Heart left ventricle (tissue), 16 donors: ENCODE measurements around the gene PLA2G2E. TPM values are rescaled to one million over a fixed set of nuclear protein-coding genes. Genes with fewer than 3 reads are reported as not detected.

Experiments used
- ATAC-seq, 4 donors: fragments of 200-7000 bp; cut with Tn5 transposase; one replicate each; pipeline ENCODE4 v1.9.1; 2020 to 2022; ENCODE audit warnings: moderate library complexity in 4 of 4, mild to moderate bottlenecking in 3 of 4, moderate number of reproducible peaks in 1 of 4
- DNase-seq, 5 donors: peaks; one replicate each; pipeline ENCODE4 v3.0.0-alpha.2; 2020
- H3K27ac ChIP-seq, 12 donors: fragments of 200-600 bp; sonication (generic) in 4 of 12; one replicate each; pipeline versions ENCODE4 v1.5.0 to v1.8.0; 2016 to 2022; ENCODE audit warnings: mild to moderate bottlenecking in 2 of 12
- H3K27me3 ChIP-seq, 9 donors: fragments of 200-600 bp; sonication (generic) in 2 of 9; one replicate each; pipeline versions ENCODE4 v1.5.1 to v1.8.0; 2016 to 2022; ENCODE audit warnings: mild to moderate bottlenecking in 3 of 9
- H3K36me3 ChIP-seq, 9 donors: fragments of 200-600 bp; sonication (generic) in 2 of 9; one replicate each; pipeline versions ENCODE4 v1.5.0 to v1.8.0; 2018 to 2022; ENCODE audit warnings: mild to moderate bottlenecking in 2 of 9
- H3K4me1 ChIP-seq, 12 donors: fragments of 200-600 bp; sonication (generic) in 4 of 12; one replicate each; pipeline versions ENCODE4 v1.5.0 to v1.8.0; 2016 to 2022; ENCODE audit warnings: mild to moderate bottlenecking in 3 of 12
- H3K4me3 ChIP-seq, 12 donors: fragments of 200-600 bp; sonication (generic) in 4 of 12; one replicate each; pipeline versions ENCODE4 v1.5.0 to v1.8.0; 2017 to 2022; ENCODE audit warnings: mild to moderate bottlenecking in 9 of 12, moderate library complexity in 4 of 12
- H3K9me3 ChIP-seq, 12 donors: fragments of 200-600 bp; sonication (generic) in 4 of 12; one replicate each; pipeline versions ENCODE4 v1.5.0 to v1.8.0; 2016 to 2022; ENCODE audit warnings: mild to moderate bottlenecking in 1 of 12
- POLR2A ChIP-seq, 2 donors: fragments of 450-650 bp; IDR thresholded peaks; one replicate each; pipeline ENCODE4 v1.6.1; 2017; ENCODE audit warnings: antibody characterized with exemption in 2 of 2, mild to moderate bottlenecking in 2 of 2, moderate library complexity in 2 of 2
- WGBS, 4 donors: extraction: QIAGEN DNeasy Blood & Tissue Kit in 2 of 4; methylation state at CpG; one replicate each; pipeline versions ENCODE4 v1.1.5 to v1.1.7; 2013 to 2018; 5-methylcytosine and 5-hydroxymethylcytosine counted together
- intact Hi-C, 10 donors: fragments of 100-400 bp; cut with DNase I; formaldehyde crosslinking; loops; one replicate each; pipeline versions ENCODE4 v1.11.1 to v1.14.2; 2022
- polyA plus RNA-seq, 2 donors: library from polyadenylated mRNA; stranded (reverse); fragments of 200-250 nt; gene quantifications; one replicate each; pipeline ENCODE4 v1.2.3, GENCODE V29; 2013
- total RNA-seq, 9 donors: library from RNA; depleted of rRNA in 2 of 9; stranded (reverse); fragments of >200 nt in 2 of 9; fragmentation: NEBNext Ultra II Directional in 3 of 9; extraction: Animal tissue kit (Norgen Biotek cat#: 25700) in 3 of 9; gene quantifications; one replicate each; pipeline versions ENCODE4 v1.1.0 to v1.2.4, GENCODE V29; 2016 to 2023
- TF ChIP-seq, protein P1 (sequence below), 12 donors: fragments of 200-600 bp; sonication (generic) in 4 of 12; IDR thresholded peaks; one replicate each; pipeline versions ENCODE4 v1.5.0 to v1.8.0; 2018 to 2022; ENCODE audit warnings: antibody characterized with exemption in 12 of 12, mild to moderate bottlenecking in 5 of 12
- donor health status: ischemic (EF 13 %, LVEDD 7.1; RV severe dilation, severe dysfunction).
- donor health status: healthy with polysubstance abuse.
- donor health status: DM: no; HTN: yes; CAD: no.
- donor health status: DM: no; HTN: no; CAD: no.
- donor health status: ischemic (EF 25% LVEDD 6.9; RV normal size, moderate dysfunction).
- donor health status: ischemic (EF 25% LVEDD 5.7; RV mildly dilated, moderate dysfunction).
- donor health status: healthy.
- donor health status: DM: yes; HTN: yes; CAD: no.
- donor health status: ischemic (EF 35%, LVEDD 5.7; RV mildly dilated, moderate dysfunction).
- donor health status: nonischemic (EF 11% LVEDD 7.7; RV severe dilation, severe dysfunction).
- donor health status: DM: yes; HTN: yes; CAD: no.
- donor health status: PGD.
- donor health status: ischemic (EF 29% LVEDD 5.4; RV normal size, mild dysfunction).
- donor health status: nonischemic (EF 23%, LVEDD 6.1; RV moderate dilation, normal function).

PLA2G2E gene
- total and polyA plus RNA-seq, 11 donors = not detected

DNA sequence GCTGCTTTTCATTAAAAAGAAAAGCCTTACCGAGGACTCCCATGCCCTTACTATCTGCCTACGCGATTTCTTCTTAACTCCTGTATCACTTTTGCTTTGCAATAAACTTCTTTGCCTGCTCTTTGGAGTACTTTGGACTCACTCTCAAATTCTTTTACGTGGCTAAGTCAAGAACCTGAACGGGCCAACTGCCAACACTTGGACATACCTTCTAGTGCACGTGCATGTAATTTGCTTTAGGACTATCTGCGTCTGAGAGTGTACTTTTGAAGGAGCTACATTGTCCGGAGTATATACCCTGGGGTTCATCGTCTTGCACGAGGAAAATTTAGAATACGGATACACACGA is 44.8 kb downstream of the PLA2G2E start:
- no peak overlapping the region for H3K4me3 ChIP-seq
- H3K4me1 ChIP-seq = peaks cover 4 to 15% (median 9%) of the 10 kb centered on the region in 12 donors
- TF ChIP-seq POLR2A (IDR thresholded peaks at IDR 0.05) = no peak
- TF ChIP-seq, protein P1, sequence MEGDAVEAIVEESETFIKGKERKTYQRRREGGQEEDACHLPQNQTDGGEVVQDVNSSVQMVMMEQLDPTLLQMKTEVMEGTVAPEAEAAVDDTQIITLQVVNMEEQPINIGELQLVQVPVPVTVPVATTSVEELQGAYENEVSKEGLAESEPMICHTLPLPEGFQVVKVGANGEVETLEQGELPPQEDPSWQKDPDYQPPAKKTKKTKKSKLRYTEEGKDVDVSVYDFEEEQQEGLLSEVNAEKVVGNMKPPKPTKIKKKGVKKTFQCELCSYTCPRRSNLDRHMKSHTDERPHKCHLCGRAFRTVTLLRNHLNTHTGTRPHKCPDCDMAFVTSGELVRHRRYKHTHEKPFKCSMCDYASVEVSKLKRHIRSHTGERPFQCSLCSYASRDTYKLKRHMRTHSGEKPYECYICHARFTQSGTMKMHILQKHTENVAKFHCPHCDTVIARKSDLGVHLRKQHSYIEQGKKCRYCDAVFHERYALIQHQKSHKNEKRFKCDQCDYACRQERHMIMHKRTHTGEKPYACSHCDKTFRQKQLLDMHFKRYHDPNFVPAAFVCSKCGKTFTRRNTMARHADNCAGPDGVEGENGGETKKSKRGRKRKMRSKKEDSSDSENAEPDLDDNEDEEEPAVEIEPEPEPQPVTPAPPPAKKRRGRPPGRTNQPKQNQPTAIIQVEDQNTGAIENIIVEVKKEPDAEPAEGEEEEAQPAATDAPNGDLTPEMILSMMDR (IDR thresholded peaks at IDR 0.05) = no peak
- no peak overlapping the region for H3K27ac ChIP-seq
- intact Hi-C loops = no loop called here
- no peaks in the 10 kb centered on the region for H3K9me3 ChIP-seq
- WGBS, 4 donors = 62 to 75% (median 67%) methylated on average over 12 of the region's 12 CpGs
- H3K27me3 ChIP-seq = peaks cover 0 to 31% (median 3%) of the 10 kb centered on the region in 9 donors
- DNase-seq (no peak), ATAC-seq (no peak)
- H3K36me3 ChIP-seq = no peaks in the 10 kb centered on the region

DNA sequence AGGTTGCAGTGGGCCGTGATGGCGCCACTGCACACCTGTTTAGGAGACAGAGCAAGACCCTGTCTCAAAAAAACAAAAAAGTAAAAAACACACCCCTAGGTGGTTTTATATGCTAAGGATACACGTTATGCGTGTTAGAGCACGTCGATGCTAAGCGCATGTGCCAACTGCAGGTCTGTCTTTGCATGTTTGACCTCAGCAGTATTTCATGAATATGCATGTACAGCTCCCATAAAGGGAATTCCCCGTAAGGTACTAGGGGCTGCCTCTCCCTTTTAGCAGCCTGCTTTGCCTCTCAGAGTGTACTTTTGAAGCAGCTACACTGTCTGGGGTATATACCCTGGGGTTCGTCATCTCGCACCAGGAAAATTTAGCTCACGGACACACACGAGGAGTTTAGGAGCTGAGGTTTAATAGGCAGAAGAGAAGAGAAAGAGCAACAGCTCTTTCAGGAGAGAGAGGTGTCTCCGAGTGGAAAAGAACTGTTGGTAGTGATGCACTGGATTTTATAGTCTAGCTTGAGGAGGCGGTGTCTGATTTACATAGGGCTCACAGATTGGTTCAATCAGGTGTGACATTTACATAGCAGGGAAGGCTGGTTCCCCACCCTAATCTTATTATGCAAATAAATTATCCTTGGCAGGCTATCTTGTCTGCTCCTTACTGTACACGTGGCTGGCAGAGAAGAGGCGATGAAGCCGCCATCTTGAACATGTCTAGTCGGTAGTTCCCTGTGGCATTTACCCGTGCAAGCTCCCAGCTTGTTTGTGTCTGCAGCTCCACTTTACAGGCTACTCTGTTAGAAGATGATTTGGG is 45.4 kb downstream of the PLA2G2E start:
- intact Hi-C loops = no loop called here
- peaks cover 0 to 31% (median 3%) of the 10 kb centered on the region in 9 donors for H3K27me3 ChIP-seq
- no peak for ATAC-seq
- no peaks in the 10 kb centered on the region for H3K9me3 ChIP-seq
- H3K4me1 ChIP-seq = peaks cover 0 to 9% (median 4%) of the 10 kb centered on the region in 12 donors
- H3K4me3 ChIP-seq = no peak overlapping the region
- H3K36me3 ChIP-seq = no peaks in the 10 kb centered on the region
- no peak for TF ChIP-seq POLR2A (IDR thresholded peaks at IDR 0.05)
- TF ChIP-seq, protein P1 (IDR thresholded peaks at IDR 0.05) = no peak
- no peak overlapping the region for H3K27ac ChIP-seq
- no peak for DNase-seq
- 71 to 73% (median 72%) methylated on average over 19 of the region's 19 CpGs for WGBS, 4 donors

DNA sequence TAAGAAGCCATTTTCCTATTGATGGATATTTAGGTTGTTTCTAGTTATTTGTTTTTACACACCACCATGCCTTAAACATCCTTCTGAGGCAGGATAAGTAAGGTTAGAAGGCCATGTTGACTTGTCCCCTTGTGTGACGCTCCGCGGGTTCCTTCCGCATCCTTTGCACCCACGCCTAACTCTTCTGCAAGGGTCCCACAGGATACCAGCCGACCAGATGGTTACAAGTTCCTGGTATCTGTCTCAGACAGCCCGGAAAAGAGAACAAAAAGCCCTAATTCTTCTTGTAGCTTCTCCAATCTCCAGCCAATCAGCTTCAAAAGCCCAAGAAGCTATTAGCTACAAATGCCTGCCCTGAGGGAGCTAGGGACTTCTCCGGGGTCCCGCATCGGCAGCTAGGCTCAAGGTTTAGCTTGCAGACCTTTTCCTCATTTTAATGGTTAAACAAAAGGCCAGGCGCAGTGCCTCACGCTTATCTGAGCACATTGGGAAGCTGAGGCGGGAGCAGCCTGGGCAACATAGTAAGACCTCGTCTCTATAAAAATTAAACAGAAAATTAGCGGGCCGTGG is 46.2 kb downstream of the PLA2G2E start:
- Histone ChIP-seq H3K27me3 (peaks cover 0 to 32% (median 3%) of the 10 kb centered on the region in 9 donors), H3K4me1 (peaks cover 0 to 4% (median under 1%) of the 10 kb centered on the region in 12 donors), H3K9me3 (no peaks in the 10 kb centered on the region), H3K4me3 (no peak overlapping the region), H3K27ac (no peak overlapping the region), H3K36me3 (no peaks in the 10 kb centered on the region)
- intact Hi-C loops = no loop called here
- WGBS, 4 donors = 74 to 80% (median 78%) methylated on average over 16 of the region's 16 CpGs
- TF ChIP-seq, protein P1 (IDR thresholded peaks at IDR 0.05) = no peak
- no peak for TF ChIP-seq POLR2A (IDR thresholded peaks at IDR 0.05)
- ATAC-seq = no peak
- no peak for DNase-seq

DNA sequence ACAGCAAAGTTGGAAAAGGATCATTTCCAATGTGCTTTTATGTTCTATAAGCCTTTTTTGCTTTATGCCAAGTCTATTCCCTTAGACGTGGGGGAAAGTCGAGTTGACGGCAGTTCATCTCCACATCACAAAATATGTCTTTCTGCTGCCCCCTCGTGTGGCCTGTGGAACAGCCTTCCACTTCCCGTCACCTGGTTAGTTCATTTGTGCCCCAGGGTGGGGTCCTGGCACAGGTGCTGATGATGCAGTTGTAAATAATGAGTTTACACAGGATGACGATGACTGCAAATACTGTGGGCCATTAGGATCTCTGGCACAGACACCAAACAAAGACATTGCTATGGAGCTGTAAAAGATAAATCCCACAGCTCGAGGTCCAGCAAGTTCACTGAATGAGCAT is 51.2 kb downstream of the PLA2G2E start:
- ATAC-seq = no peak
- intact Hi-C loops = no loop called here
- H3K27ac ChIP-seq = no peak overlapping the region
- no peak overlapping the region for H3K4me3 ChIP-seq
- peaks cover 0 to 54% (median 9%) of the 10 kb centered on the region in 9 donors for H3K27me3 ChIP-seq
- 52 to 73% (median 60%) methylated on average over 7 of the region's 7 CpGs for WGBS, 4 donors
- H3K36me3 ChIP-seq = no peaks in the 10 kb centered on the region
- DNase-seq = no peak
- TF ChIP-seq, protein P1 (IDR thresholded peaks at IDR 0.05) = no peak
- no peak for TF ChIP-seq POLR2A (IDR thresholded peaks at IDR 0.05)
- H3K9me3 ChIP-seq = no peaks in the 10 kb centered on the region
- no peaks in the 10 kb centered on the region for H3K4me1 ChIP-seq
